NCI-H460 (cell line): ENCODE results near the gene XCL1. TPM values are rescaled to one million over a fixed set of nuclear protein-coding genes. Genes with fewer than 3 reads are reported as not detected.

Experiments
- total RNA-seq: library from RNA; depleted of rRNA; stranded (reverse); fragments of >200 nt; shearing (Covaris generic); gene quantifications from 2 replicates; pipeline ENCODE4 v1.2.3, GENCODE V29; 2014; rRNA removed

Gene XCL1
- total RNA-seq, 1 experiment from 2014 or later, result not detected

Other genes starting within 250 kb of the XCL1 start
- not detected in 2 replicates for gene XCL2, start 32.6 kb upstream of the XCL1 start, total RNA-seq
- gene DPT, start 152.6 kb downstream of the XCL1 start, total RNA-seq, result not detected in 2 replicates